ENCODE data around the gene ARL3.
A peak's percentile ranks its signal among the peaks of the same experiment; 100 is the strongest.

ARL3 gene

DNA sequence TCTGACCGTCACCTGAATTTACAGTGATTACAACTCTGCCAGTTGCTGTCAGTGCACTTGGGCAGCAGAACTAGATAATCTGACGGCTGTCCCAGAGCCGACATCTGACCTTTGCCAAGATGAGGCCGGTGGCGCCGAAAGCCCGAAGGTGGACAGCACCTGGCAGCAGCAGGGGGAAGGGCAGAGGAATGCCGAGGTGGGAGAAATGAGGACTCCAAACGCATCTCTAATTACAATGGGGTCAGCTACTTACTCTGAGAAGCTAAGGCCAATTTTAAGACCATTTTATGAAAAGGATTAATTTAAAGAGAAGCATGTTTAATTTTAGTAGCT, 36.2 kb downstream of the ARL3 start:
- no peak for DNase-seq (ENCODE audit: low read depth in 2 of 2)
- TF ChIP-seq, protein P1, sequence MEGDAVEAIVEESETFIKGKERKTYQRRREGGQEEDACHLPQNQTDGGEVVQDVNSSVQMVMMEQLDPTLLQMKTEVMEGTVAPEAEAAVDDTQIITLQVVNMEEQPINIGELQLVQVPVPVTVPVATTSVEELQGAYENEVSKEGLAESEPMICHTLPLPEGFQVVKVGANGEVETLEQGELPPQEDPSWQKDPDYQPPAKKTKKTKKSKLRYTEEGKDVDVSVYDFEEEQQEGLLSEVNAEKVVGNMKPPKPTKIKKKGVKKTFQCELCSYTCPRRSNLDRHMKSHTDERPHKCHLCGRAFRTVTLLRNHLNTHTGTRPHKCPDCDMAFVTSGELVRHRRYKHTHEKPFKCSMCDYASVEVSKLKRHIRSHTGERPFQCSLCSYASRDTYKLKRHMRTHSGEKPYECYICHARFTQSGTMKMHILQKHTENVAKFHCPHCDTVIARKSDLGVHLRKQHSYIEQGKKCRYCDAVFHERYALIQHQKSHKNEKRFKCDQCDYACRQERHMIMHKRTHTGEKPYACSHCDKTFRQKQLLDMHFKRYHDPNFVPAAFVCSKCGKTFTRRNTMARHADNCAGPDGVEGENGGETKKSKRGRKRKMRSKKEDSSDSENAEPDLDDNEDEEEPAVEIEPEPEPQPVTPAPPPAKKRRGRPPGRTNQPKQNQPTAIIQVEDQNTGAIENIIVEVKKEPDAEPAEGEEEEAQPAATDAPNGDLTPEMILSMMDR (IDR thresholded peaks at IDR 0.05; ENCODE audit: low read depth, low read length) = no peak
- H3K4me3 ChIP-seq (replicated peaks in 1 of 2; ENCODE audit: low read depth in 2 of 2, low read length in 2 of 2) = no peak overlapping the region

DNA sequence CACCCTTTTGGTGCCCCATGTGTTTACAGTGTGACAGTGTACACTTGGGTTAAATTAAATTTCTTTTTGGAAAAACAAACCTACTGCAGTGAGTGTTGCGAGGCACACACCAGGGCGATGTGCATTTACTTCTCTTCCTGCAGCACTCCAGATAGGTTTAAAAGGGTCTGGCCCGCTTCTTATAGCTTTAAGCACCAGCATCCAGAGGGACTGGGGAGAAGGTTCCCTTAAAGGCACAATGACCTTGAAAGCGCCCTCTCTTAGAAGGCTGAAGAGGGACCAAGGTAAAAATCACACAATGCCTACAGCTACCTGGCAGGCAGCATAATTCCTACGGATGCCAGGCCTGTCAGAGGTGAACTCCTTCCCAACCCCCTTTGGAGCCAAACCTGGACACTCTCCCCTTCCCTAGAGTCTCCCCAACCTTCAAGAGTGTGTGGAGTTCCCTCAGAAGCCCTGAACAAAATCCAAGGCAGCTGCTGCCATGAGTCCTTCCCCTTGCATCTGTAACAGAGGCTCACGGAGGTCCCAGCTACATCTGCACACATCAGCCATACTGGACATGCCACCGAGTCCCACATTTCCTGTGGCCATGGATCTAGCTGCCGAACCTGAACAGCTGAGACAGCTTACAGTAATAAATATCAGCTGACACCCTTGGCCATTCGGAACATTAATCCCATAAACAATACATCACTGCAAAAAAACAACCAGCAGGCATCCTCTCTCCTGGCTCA, 36.7 kb downstream of the ARL3 start:
- TF ChIP-seq, protein P1 (IDR thresholded peaks at IDR 0.05; ENCODE audit: low read depth, low read length) = no peak
- no peak overlapping the region for H3K4me3 ChIP-seq (replicated peaks in 1 of 2; ENCODE audit: low read depth in 2 of 2, low read length in 2 of 2)
- no peak for DNase-seq (ENCODE audit: low read depth in 2 of 2)

DNA sequence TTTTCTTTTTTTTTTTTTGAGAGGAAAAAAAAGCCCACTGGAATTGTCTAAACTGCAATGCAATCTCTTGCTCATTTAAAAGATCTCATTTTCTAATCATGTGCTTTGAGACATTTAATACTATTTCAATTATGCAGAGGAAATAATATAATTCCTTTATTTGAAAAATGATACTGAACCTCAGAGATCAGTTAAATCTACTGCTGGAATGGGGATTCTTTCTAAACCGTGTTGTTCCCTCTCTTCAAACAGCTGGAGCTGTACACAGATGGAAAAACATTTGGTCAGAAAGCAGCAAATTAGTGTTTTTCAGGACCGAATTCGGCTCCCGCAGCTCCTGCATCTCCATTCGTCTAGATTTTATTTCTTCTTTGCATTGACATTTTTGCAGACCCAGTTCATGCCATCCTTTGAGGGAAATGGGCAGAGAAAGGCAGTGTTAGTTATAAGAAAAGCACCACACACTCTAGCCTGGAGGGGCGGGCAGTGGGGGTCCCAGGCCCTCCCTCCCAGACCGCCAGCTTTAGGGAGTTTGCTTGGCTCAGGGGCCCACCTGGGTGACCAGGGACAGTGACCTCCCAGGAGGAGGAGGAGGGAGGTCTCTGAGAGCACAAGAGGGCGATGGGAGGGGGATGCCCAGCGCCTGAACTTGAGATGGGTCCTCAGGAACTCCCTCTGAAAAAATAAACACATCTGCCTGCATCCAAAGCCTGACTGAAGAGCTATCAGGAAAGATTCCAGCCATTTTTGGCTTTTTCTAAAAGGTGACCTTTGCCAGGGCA, 37.5 kb downstream of the ARL3 start:
- no peak overlapping the region for H3K4me3 ChIP-seq (replicated peaks in 1 of 2; ENCODE audit: low read depth in 2 of 2, low read length in 2 of 2)
- TF ChIP-seq, protein P1 (IDR thresholded peaks at IDR 0.05; ENCODE audit: low read depth, low read length) = no peak
- no peak for DNase-seq (ENCODE audit: low read depth in 2 of 2)

DNA sequence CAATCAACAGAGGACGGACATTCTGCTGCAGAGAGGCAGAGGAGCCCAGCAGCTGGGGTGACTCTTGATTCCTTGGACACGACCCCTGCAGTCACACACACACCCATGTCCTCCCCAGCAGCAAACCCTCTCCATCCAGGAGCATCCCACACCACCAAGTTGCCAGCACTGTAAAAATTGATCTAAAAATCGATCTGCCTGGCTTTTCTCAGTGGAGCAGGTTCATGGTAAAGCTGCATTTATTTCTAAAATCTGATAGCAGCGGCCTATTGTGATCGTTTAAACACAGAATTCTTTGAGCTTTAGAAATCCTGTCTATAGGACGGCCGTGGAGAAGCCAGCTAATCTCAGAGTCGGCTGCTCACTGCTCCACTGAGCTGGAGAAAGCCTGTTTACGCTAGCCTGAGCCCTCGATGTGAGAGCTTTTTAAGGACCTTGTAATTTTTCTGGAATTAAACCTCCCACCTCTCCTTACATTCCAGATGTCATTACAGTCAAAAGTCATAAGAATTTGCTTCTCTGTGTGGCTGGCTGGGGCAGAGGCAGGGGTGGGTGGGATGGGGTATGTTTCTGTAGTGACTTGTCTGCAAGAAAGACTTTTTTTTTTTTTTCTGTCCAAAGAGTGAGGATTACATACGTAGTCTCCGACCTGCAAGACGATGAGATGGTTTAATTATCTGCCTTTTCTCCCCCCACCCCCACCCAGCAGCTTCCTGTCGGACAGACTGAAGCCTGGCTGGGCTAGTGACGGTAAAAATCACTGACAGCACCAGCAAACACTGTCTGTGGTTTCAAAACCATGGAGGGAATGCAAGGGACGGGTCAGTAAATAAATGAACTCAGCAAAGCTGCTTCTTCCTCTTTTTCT, 38.3 kb downstream of the ARL3 start:
- no peak overlapping the region for H3K4me3 ChIP-seq (replicated peaks in 1 of 2; ENCODE audit: low read depth in 2 of 2, low read length in 2 of 2)
- peak; percentile 91 to 92 for DNase-seq (ENCODE audit: low read depth in 2 of 2)
- TF ChIP-seq, protein P1 (IDR thresholded peaks at IDR 0.05; ENCODE audit: low read depth, low read length) = no peak

DNA sequence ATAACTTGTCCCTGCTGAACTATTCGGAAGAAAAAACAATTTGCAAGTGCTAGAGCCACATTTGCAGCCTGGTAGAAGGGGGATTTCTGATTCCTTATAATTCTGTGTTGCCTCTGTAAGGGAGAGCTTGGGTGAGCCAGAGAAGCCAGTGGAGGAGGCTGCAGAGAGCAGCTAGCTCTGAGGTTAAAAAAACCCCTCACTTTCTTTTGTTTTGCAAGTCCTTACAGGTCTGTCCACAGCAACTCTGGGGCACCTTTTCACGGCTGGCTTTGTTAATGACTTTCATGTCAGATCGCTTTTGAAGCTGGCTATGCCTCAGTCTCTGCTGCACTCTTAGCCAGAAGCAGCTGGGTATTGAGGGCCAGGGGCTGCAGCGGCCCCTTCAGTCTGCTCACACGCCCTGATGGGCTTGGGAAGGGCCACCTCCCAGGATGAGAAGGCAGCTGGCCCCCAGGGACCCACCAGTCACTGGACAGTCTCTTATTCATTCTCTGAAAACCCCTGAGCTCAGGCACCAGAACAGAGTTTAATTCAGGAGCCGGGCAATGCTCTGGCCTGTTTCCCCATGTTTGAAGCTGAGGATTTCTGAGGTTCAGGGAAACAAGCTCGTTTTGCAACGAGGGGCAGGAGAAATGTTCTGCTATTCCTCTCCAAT, 39.1 kb downstream of the ARL3 start:
- H3K4me3 ChIP-seq (replicated peaks in 1 of 2; ENCODE audit: low read depth in 2 of 2, low read length in 2 of 2) = no peak overlapping the region
- DNase-seq (ENCODE audit: low read depth in 2 of 2) = peak in 1 of 2 donors; percentile 26
- TF ChIP-seq, protein P1 (IDR thresholded peaks at IDR 0.05; ENCODE audit: low read depth, low read length) = no peak

DNA sequence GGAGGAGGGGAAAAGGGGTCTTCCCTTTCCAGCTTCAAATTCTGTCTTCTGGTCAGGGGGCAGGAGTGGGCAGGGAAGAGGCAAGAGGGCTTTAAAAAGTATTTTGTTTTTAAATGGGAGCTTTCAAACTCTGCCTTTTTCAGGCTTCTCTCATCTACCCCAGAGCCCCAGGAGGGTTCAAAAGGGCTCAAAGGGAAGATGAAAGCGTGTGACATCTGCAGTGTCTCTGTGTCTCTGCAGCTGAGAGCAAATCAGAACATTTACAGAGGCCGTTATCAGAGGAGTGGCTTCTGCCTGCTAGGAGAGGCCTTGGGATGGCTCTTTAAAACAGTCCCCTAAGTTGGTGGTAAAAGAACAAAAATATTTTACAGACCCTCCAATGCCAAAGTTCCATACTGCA, 39.6 kb downstream of the ARL3 start:
- H3K4me3 ChIP-seq (replicated peaks in 1 of 2; ENCODE audit: low read depth in 2 of 2, low read length in 2 of 2) = peak overlapping the region in 1 of 2 donors; percentile 11
- DNase-seq (ENCODE audit: low read depth in 2 of 2) = no peak
- TF ChIP-seq, protein P1 (IDR thresholded peaks at IDR 0.05; ENCODE audit: low read depth, low read length) = no peak

All from cardiac fibroblast (primary cell).